ACHN (cell line): ENCODE results near the gene NEUROD4.
"Not testable (repeated sequence)": the region's sequence is repeated elsewhere in the genome, so short reads cannot be mapped to it uniquely, and the experiment has no call there.

Experiments used
- DNase-seq: peaks from one replicate; pipeline ENCODE4 v3.0.0-alpha.2; 2015
- in situ Hi-C: cut with HindIII; loops from 2 replicates; pipeline ENCODE4 v1.10.0; 2017; ENCODE audit warnings: low sequenced_read_pairs, low pct_ligation_motif_present, low pct_unique_long_range_greater_than_20kb

Gene NEUROD4, protein sequence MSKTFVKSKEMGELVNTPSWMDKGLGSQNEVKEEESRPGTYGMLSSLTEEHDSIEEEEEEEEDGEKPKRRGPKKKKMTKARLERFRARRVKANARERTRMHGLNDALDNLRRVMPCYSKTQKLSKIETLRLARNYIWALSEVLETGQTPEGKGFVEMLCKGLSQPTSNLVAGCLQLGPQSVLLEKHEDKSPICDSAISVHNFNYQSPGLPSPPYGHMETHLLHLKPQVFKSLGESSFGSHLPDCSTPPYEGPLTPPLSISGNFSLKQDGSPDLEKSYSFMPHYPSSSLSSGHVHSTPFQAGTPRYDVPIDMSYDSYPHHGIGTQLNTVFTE

GRCh38 chr12:55019784-55020183 is at the start of gene NEUROD4:
Gene NEUROD4 (plus strand): TSS chr12:55019974. CDS start chr12:55026440, 6,466 bp downstream.
- DNase-seq = peak; percentile 82
- in situ Hi-C loops = no loop called here

GRCh38 chr12:54970741-54971140 is 49.0 kb upstream of the NEUROD4 start:
- DNase-seq = no peak
- in situ Hi-C loops = no loop called here

DNA sequence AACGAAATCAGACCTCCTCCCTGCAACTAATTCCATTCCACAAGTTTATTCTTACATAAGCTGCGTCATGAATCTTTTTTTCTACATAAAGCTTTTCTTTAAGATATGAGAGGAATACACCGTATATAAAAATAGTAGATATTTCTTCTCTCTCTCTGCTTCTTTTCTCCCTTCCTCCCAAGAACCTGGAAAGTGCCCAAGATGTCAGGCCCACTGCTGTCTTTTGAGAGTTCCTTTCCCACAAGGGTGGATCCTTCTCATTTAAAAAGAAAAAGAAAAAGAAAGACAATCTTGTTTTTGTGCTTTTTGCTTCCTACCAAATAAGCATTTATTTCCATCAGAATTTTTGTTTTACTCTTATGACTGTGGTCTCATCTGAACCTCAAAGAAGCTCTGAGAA is 46.2 kb upstream of the NEUROD4 start:
- in situ Hi-C loops = no loop called here
- no peak for DNase-seq

GRCh38 chr12:54974279-54974678 is 45.5 kb upstream of the NEUROD4 start:
- in situ Hi-C loops = no loop called here
- DNase-seq = no peak

DNA sequence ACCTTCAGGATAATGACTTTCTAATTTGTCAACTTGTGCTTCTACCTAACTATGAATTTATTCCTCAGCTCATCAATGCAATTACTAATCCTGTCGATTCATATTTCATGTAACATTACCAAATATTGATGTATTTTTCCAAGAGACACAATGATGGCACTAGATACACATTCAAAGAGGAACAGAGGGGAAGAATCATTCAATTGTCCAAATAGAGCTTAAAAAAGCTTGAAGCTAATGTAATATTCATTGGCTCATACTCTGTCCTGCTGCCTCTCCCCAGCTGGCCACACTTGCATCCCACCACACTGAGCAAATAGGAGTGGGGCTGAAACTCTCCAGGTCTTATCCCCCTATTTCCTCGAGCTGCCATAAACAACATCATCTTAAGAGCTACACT is 44.5 kb upstream of the NEUROD4 start:
- no peak for DNase-seq
- in situ Hi-C loops = no loop called here

- no peak for DNase-seq
- in situ Hi-C loops = no loop called here
Measured at GRCh38 chr12:54975875-54976274, 43.9 kb upstream of the NEUROD4 start.

DNA sequence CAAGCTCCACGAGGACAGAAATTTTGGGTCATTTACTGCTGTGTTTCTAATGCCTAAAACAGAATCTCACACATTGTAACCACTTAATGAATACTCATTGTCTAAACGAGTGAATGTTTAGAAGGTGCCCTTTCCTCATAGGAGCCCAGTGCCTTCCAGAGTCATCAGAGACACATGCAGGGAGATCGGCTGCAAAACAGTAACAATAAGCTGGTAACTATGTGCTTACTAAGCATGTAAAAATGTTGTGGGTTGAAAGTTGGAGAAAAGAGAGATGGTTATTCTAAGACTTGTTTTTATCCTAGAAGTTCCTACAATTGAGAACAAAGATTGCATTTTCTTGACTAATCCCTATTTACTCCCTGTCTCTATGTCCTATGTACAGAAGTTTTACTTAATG is 42.6 kb upstream of the NEUROD4 start:
- in situ Hi-C loops = no loop called here

DNA sequence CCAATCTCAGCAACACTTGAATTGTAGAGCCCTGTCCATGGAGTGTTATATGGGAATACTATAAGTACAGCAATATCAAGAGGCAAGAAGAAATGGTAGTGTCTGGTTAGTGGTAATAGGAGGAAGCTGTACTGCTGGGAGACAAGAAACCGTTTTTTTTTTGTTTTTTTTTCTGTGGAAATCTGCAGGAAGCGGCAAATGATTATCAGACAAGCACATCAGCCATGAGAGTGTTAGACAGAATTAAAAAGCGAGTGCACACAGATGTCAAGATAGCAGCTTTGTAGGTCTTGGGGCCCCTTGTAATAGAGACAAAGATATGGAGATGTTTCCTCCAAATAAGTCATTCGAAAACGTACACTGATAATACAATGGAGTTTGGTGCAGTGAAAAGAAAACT is 41.9 kb upstream of the NEUROD4 start:
- DNase-seq = no peak
- in situ Hi-C loops = no loop called here

More for the DNA sequence above, 42.6 kb upstream of the NEUROD4 start:
- peak; percentile 58 for DNase-seq

GRCh38 chr12:54980341-54980740 is 39.4 kb upstream of the NEUROD4 start:
- DNase-seq = no peak
- in situ Hi-C loops = no loop called here

DNA sequence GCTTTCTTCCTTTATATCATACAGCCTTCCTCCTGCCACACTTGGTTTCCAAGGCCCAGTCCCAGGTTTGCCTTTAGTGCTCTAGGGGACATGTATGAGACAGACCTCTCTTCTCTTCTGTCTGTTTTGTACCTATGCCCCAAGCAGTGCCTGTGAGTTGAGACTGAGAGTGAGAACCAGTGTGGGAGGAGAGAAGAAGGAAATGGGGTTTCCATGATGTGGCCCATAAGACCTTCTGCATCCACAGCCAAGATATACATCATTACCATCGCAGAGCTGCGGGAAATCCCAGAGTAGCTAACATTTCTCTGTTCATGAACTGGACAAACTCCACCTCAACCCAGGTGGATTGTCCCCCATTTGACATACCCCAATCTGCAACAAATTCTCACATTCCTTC is 38.0 kb upstream of the NEUROD4 start:
- in situ Hi-C loops = no loop called here
- no peak for DNase-seq

GRCh38 chr12:54983536-54984101 is 36.2 kb upstream of the NEUROD4 start:
- in situ Hi-C loops = no loop called here
- DNase-seq = no peak

DNA sequence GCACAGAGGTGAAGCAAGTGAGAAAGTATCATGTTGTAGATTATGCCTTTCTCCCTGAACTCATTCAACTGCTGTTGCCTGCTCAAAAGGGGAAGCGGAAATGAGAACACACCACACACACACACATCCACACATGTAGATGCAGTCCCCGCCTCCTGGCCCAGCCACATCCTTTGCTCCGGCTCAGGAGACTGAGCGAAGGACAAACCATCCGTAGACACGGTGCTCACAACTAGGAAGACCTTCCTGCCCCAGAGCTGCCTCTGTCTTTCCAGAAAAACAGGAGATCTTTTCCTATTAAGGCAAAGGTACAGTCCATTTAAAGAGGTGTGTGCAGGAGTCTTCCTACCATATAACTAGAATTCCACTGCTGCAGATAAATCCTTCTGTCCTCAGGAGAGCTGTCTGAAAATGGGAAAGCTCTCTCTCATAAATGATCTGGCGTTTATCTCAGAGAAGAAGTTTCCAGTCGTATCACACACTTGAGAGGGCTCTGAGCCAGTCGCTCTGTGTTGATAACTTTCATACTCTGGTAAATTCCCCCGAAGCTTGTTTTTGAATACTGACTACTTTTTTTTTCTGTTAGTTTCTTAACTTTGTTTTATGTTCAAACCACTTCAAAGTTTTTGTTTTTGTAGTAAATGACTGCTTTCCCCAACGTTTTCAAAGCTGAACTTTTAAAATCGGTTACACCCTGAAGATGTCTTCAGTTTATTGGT is 35.0 kb upstream of the NEUROD4 start, which contains the start of gene TESPA1:
Gene TESPA1 (minus strand): TSS at position 105 of the 719 bp plus-strand sequence. CDS start 10,200 bp downstream, outside the sequence.
- no peak for DNase-seq
- in situ Hi-C loops = no loop called here

DNA sequence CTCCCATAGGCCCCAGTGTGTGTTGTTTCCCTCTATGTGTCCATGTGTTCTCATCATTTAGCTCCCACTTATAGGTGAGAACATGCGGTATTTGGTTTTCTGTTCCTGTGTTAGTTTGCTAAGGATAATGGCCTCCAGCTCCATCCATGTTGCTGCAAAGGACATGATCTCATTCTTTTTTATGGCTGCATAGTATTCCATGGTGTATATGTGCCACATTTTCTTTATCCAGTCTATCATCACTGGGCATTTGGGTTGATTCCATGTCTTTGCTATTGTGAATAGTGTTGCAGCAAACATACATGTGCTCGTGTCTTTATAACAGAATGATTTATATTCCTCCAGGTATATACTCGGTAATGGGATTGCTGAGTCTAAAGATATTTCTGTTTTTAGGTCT is 33.0 kb upstream of the NEUROD4 start:
- in situ Hi-C loops, DNase-seq: not testable (repeated sequence)

DNA sequence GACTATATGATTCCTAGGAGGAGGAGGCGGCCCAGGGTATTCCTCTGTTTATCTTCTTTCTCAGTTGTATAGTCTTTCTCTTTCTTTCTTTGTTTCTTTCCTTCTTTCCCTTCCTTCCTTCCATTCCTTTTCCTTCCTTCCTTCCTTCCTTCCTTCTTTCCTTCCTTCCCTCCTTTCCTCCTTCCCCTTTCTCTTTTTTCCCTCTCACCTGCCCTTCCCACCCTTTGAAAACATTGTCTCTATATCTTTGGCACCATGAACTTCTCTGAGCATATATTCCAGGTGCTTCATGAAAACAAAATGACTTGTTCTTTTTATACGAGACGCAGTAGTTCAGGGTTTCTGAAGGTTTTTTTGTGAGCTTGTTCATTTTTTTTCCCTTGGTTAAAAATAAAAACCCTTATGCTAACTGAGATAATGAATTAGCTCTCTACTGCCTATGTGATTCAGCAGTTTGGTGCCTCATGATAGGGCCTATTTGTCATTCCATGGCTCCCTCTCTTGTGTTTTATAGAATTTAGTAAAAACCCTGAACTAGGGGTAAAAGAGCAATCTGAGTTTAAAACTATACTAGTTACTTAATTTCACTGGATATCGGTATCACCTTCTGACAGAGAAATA is 32.1 kb upstream of the NEUROD4 start:
- DNase-seq = no peak
- in situ Hi-C loops = no loop called here

DNA sequence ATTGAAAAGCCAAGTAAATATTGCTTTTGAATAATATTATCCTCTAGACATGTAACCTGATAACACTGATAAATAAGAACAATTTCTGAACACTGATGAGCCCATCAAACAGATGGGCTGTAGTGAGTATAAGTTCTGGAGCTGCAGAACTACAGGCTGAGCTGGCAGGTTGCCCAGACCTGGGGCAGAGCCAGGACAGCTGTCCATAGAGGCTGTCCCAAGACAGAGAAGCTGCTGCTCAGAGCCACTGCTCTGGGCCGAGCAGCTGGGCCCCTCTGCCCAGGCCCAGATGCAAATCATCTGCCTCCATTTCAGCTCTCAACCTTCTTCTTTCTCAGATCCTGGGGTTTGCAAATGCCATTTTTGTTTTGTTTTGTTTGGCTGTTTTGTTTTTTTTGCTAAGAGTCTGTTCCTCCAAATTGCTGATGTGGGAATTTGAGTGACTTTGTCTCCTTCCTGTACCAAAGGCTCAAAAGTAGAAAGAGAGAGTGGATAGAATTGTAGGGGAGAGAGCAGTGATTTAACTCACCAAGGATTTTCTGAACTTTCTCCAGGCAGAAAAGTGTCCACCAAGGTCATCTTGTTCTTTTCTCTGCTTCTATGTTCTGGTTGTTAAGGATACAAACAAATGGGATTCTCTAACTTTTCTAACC is 31.2 kb upstream of the NEUROD4 start:
- DNase-seq = no peak

DNA sequence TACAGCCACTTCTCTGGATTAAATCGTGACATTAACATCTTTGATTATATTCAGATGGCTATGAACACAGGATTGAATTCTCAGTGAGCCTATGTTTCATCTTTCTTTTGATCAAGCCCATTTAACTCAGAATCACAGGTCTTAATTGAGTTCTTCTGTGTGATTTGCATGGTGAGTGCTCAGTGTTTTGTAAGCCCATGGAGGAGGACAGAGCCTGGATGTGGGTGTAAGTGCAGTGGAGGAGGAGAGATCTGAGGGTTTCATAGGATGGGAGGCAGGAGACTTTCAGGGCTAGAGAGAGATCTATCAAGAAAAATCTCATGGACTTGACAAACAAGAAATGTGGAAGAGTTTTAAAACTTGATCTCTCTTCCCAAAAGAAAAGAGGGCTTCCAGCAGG is 29.9 kb upstream of the NEUROD4 start:
- no peak for DNase-seq
- in situ Hi-C loops = no loop called here

More for the DNA sequence above, 31.2 kb upstream of the NEUROD4 start:
- in situ Hi-C loops = no loop called here

- DNase-seq = no peak
- in situ Hi-C loops = no loop called here
Measured at GRCh38 chr12:54991161-54991990, 28.4 kb upstream of the NEUROD4 start.

DNA sequence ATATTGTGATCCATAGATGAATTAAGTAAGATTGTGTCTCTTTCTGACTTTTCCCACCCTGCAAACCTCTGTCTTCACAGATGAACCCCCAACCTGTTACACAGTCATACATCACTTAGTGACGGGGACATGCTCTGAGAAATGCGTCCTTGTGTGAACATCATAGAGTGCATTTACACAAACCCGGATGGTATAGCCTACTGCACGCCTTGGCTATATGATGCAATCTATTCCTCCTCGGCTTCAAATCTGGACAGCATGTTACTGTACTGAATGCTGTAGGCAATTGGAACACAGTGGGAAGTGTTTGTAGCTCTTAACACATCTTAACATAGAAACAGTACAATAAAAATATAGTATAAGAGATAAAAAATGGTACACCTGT is 27.8 kb upstream of the NEUROD4 start:
- in situ Hi-C loops = no loop called here
- DNase-seq = no peak
